ENCODE data around the gene CRCP. TPM values are rescaled to one million over a fixed set of nuclear protein-coding genes. Genes with fewer than 3 reads are reported as not detected.

Gene CRCP
- total RNA-seq: 10 to 100 TPM; 25.5 to 26.5 TPM

DNA sequence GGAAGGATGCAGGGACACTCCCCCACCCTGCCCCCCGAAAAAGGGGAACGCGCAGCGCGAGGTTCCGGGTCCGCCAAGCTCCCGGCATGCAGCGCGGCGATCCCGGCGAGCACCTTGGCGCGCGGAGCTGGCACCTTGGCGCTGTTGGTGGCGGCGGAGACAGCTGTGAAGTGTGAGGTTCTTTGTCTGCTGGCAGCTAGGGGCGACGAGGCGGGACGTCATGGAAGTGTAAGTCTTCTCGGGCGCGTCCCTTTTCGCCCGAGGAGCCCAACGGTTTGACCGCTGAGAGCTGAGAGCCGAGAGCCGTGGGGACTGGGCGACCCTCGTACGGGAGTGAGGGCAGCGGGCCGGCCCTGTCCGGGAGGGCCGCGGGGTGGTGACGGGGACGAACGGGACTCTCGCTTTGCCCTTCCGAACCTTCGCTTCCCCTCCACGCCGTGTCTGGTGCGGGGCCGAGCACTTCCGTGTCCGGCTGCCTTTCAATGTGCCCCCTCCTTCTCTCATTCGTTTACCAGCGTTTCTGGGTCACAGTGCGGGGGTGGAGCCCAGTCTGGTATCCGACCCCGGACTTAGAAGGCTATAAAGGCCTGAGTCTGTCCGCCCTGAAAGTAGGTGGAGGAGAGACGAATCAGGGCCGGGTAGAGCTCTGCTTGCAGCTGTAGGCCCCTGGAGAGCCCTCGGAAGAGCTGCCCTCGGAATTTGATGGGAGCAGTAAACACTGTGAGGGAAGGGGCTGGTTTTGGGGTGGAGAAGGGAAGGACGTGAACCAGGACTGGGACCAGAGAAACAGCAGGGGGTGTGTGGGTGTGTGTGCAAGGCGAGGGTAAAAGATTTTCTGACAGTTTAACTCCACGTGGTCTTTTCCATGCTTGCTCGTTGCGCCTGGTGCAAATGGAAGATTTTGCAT lies at the start of gene CRCP:
CRCP (plus strand) TSS at position 105 of the 907 bp plus-strand sequence; CDS start at position 221, 116 bp downstream.

GRCh38 chr7:66075590-66076461 lies 38.8 kb upstream of the CRCP start, which contains the start of gene ASL:
Gene ASL, plus strand, starts transcription at chr7:66075819. Its CDS starts 263 bp downstream, at chr7:66076082.

Other genes with a start within 250 kb of the CRCP start
- 10 to 100 TPM; 12.2 to 13.7 TPM for gene VKORC1L1, start 241.8 kb upstream of the CRCP start, total RNA-seq
- gene GUSB, start 132.6 kb upstream of the CRCP start, total RNA-seq: 10 to 100 TPM; 61.1 to 64.3 TPM
- 10 to 100 TPM; 32.0 to 34.0 TPM for gene ASL, start 39.0 kb upstream of the CRCP start, total RNA-seq
- 1 to 10 TPM; 2.8 to 4.2 TPM for gene TPST1, start 90.5 kb downstream of the CRCP start, total RNA-seq

Measured in activated naive CD4-positive, alpha-beta T cell treated with anti-CD3 and anti-CD28 coated beads, Interleukin-2, amount 10 ng/mL, durations not matched to agents 5 hours and 36 hours (primary cell).